ENCODE measurements around the gene PTPN23. TPM values are rescaled to one million over a fixed set of nuclear protein-coding genes. Genes with fewer than 3 reads are reported as not detected.
A peak's percentile ranks its signal among the peaks of the same experiment; 100 is the strongest.

PTPN23 gene
- total and polyA plus RNA-seq, 2 experiments from 2014 or later = 11.9 to 20.5 TPM

- Histone ChIP-seq H3K4me1 (ENCODE audit: insufficient read depth) (peaks cover 25% of the 10 kb centered on the region), H3K79me2 (peaks cover 56% of the 10 kb centered on the region), H3K27me3 (no peaks in the 10 kb centered on the region), H3K4me3 (no peak overlapping the region), H3K9me3 (ENCODE audit: low read depth) (no peaks in the 10 kb centered on the region), H3K36me3 (replicated peaks; ENCODE audit: insufficient read depth, low read depth) (no peaks in the 10 kb centered on the region), H4K20me1 (ENCODE audit: insufficient read depth, poor library complexity, severe bottlenecking) (no peaks in the 10 kb centered on the region), H3K4me2 (no peak overlapping the region), H3K27ac (peak overlapping the region; percentile 63), H2AFZ (no peak overlapping the region), H3K9me2 (replicated peaks; ENCODE audit: insufficient read depth) (no peaks in the 10 kb centered on the region)
- DNase-seq (ENCODE audit: low spot score) = no peak
- TF ChIP-seq EZH2 (IDR thresholded peaks at IDR 0.05; ENCODE audit: borderline replicate concordance) (no peak), EZH2phosphoT487 (IDR thresholded peaks at IDR 0.05; ENCODE audit: low read depth, severe bottlenecking, unreplicated experiment) (no peak)
- TF ChIP-seq, protein P1, sequence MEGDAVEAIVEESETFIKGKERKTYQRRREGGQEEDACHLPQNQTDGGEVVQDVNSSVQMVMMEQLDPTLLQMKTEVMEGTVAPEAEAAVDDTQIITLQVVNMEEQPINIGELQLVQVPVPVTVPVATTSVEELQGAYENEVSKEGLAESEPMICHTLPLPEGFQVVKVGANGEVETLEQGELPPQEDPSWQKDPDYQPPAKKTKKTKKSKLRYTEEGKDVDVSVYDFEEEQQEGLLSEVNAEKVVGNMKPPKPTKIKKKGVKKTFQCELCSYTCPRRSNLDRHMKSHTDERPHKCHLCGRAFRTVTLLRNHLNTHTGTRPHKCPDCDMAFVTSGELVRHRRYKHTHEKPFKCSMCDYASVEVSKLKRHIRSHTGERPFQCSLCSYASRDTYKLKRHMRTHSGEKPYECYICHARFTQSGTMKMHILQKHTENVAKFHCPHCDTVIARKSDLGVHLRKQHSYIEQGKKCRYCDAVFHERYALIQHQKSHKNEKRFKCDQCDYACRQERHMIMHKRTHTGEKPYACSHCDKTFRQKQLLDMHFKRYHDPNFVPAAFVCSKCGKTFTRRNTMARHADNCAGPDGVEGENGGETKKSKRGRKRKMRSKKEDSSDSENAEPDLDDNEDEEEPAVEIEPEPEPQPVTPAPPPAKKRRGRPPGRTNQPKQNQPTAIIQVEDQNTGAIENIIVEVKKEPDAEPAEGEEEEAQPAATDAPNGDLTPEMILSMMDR (IDR thresholded peaks at IDR 0.05; ENCODE audit: poor library complexity) = no peak
- 64% methylated on average over 4 of the region's 4 CpGs for WGBS (ENCODE audit: low lambda C conversion rate, missing lambda C conversion rate)
These were observed 54.0 kb downstream of the PTPN23 start for GRCh38 chr3:47434849-47435248.

GRCh38 chr3:47436180-47436579, 55.4 kb downstream of the PTPN23 start:
- H3K9me3 ChIP-seq (ENCODE audit: low read depth) = no peaks in the 10 kb centered on the region
- no peak overlapping the region for H3K4me2 ChIP-seq
- TF ChIP-seq EZH2phosphoT487 (IDR thresholded peaks at IDR 0.05; ENCODE audit: low read depth, severe bottlenecking, unreplicated experiment) (no peak), EZH2 (IDR thresholded peaks at IDR 0.05; ENCODE audit: borderline replicate concordance) (no peak)
- TF ChIP-seq, protein P1 (IDR thresholded peaks at IDR 0.05; ENCODE audit: poor library complexity) = no peak
- H2AFZ ChIP-seq = no peak overlapping the region
- H4K20me1 ChIP-seq (ENCODE audit: insufficient read depth, poor library complexity, severe bottlenecking) = no peaks in the 10 kb centered on the region
- no peaks in the 10 kb centered on the region for H3K9me2 ChIP-seq (replicated peaks; ENCODE audit: insufficient read depth)
- 93% methylated on average over 5 of the region's 5 CpGs for WGBS (ENCODE audit: low lambda C conversion rate, missing lambda C conversion rate)
- no peaks in the 10 kb centered on the region for H3K27me3 ChIP-seq
- no peak for DNase-seq (ENCODE audit: low spot score)
- H3K79me2 ChIP-seq = peaks cover 62% of the 10 kb centered on the region
- H3K4me1 ChIP-seq (ENCODE audit: insufficient read depth) = peaks cover 25% of the 10 kb centered on the region
- H3K36me3 ChIP-seq (replicated peaks; ENCODE audit: insufficient read depth, low read depth) = no peaks in the 10 kb centered on the region
- H3K4me3 ChIP-seq = no peak overlapping the region
- peak overlapping the region; percentile 53 for H3K27ac ChIP-seq

DNA sequence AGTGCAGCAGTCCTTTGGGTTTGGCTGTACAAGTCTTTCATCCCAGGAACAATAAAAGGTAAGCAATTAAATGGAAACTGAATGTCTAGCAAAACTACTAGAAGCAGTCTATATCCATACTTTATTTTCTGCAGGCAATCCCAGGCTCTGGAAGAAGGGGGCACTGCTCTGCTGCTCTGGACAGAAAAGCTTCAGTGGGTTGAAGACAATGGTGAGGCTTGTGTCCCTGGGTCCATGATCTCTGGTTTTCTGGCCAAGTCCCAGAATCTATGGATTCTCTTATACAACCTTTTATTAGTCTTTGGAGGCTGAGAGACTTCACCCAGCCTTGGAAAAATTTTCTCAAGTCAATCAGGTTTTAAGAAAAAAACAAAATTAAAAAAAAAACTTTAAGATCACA, 59.3 kb downstream of the PTPN23 start:
- Histone ChIP-seq H3K79me2 (peaks cover 65% of the 10 kb centered on the region), H3K27ac (no peak overlapping the region), H3K4me2 (no peak overlapping the region), H3K27me3 (no peaks in the 10 kb centered on the region), H2AFZ (no peak overlapping the region), H3K4me1 (ENCODE audit: insufficient read depth) (peaks cover 37% of the 10 kb centered on the region), H3K36me3 (replicated peaks; ENCODE audit: insufficient read depth, low read depth) (no peaks in the 10 kb centered on the region), H3K4me3 (no peak overlapping the region), H3K9me2 (replicated peaks; ENCODE audit: insufficient read depth) (no peaks in the 10 kb centered on the region), H4K20me1 (ENCODE audit: insufficient read depth, poor library complexity, severe bottlenecking) (no peaks in the 10 kb centered on the region), H3K9me3 (ENCODE audit: low read depth) (no peaks in the 10 kb centered on the region)
- TF ChIP-seq EZH2phosphoT487 (IDR thresholded peaks at IDR 0.05; ENCODE audit: low read depth, severe bottlenecking, unreplicated experiment) = no peak
- TF ChIP-seq, protein P1 (IDR thresholded peaks at IDR 0.05; ENCODE audit: poor library complexity) = peak; percentile 32
- no peak for DNase-seq (ENCODE audit: low spot score)
